ENCODE data around the gene ASPSCR1. TPM values are rescaled to one million over a fixed set of nuclear protein-coding genes. Genes with fewer than 3 reads are reported as not detected.

ASPSCR1 gene
- total RNA-seq, 4 donors from 2014 or later: 24.0 to 44.7 (median 32.0) TPM

DNA sequence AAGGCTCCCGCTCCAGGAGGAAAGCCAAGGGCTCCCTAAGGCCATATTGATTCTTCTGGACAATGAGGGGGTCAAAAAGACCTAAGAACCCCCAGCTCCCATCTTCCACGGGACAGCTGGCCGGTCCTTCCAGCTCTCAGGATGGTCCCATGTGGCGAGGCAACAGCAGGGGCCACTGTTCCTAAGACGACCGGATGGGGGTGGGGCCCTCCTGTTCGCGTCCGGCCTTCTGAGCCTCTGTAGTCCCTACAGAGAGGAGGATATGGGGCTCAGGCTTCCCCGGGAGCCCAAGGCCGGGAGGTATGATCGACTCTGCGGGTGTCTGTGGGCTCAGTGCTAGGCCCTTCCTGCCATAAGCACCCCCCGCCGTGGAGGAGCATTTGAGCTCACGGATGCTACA lies 66.1 kb downstream of the ASPSCR1 start:
- Histone ChIP-seq H3K27me3 (no peaks in the 10 kb centered on the region), H3K36me3 (peaks cover 0 to 18% of the 10 kb centered on the region in 2 donors), H3K4me1 (no peaks in the 10 kb centered on the region), H3K27ac (no peak overlapping the region), H3K4me3 (no peak overlapping the region), H3K9me3 (no peaks in the 10 kb centered on the region)
- in situ Hi-C loops (cut with MboI; ENCODE audit: low sequenced_read_pairs in 4 of 4): loop anchor here in 1 of 4 donors (25.0 kb wide), 1 partner anchor 94 kb away; no protein-coding TSS in a partner anchor
- TF ChIP-seq CTCF (IDR thresholded peaks at IDR 0.05 in 4 of 5, conservative IDR thresholded peaks at IDR 0.05 in 1 of 5): no peak
- no peak for TF ChIP-seq POLR2A (IDR thresholded peaks at IDR 0.05)
- intact Hi-C loops (cut with DNase I; ENCODE audit: low total_unique reads): no loop called here
- no peak for DNase-seq
- ATAC-seq: no peak

DNA sequence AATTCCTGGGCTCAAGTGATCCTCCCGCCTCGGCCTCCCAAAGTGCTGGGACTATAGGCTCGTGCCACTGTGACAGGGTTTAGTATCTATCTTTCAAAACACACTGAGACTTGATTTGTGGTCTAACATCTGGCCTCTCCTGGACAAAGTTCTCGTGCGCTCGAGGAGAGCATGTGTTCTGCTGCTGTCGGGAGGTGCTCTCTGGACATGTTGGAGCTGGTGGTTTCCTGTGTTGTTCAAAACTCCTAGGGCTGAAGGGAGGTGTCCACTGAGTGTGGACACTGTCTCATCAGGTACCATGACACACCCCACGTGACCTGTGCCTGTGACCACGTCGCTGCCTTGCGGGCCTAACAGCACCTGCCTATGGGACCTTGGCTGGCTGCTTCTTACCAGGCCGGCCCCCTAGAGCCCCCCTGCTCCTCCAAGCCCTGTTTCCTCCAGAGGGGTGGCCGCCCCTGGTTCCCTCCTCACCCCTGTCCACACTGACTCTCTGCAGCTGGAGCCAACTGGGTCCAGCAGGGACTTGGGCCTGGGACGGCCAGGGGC lies 68.6 kb downstream of the ASPSCR1 start:
- H3K4me3 ChIP-seq: no peak overlapping the region
- intact Hi-C loops (cut with DNase I; ENCODE audit: low total_unique reads): no loop called here
- ATAC-seq (no peak), DNase-seq (no peak)
- no peak overlapping the region for H3K27ac ChIP-seq
- TF ChIP-seq CTCF (IDR thresholded peaks at IDR 0.05 in 4 of 5, conservative IDR thresholded peaks at IDR 0.05 in 1 of 5) (no peak), POLR2A (IDR thresholded peaks at IDR 0.05) (no peak)
- H3K9me3 ChIP-seq: no peaks in the 10 kb centered on the region
- H3K4me1 ChIP-seq: peaks cover 11 to 12% of the 10 kb centered on the region in 2 donors
- peaks cover 0 to 35% of the 10 kb centered on the region in 2 donors for H3K36me3 ChIP-seq
- in situ Hi-C loops (cut with MboI; ENCODE audit: low sequenced_read_pairs in 4 of 4): loop anchor here in 1 of 4 donors (25.0 kb wide), 1 partner anchor 91 kb away; no protein-coding TSS in a partner anchor
- H3K27me3 ChIP-seq: no peaks in the 10 kb centered on the region

DNA sequence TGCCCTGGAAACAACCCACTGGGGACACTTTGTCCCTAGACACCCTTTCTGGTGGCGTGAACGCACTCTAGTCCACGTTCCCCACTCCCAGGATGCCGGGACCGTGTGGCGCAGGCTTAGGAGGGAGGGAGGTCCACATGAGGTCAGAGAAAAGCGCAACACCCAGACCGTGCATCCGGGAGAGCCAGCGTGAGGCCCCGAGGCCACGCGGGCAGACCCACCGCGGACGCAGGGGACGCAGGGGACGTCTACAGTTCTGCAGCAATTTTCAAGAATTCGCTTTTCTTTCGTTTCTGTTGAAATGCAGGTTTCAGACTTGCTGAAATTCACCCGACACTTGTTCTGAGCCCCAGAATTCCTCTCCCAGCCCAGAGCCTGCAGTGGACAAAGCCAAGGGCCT lies 69.5 kb downstream of the ASPSCR1 start:
- Histone ChIP-seq H3K9me3 (no peaks in the 10 kb centered on the region), H3K4me1 (peaks cover 11 to 12% of the 10 kb centered on the region in 2 donors), H3K27me3 (no peaks in the 10 kb centered on the region), H3K27ac (no peak overlapping the region), H3K36me3 (peaks cover 0 to 35% of the 10 kb centered on the region in 2 donors), H3K4me3 (no peak overlapping the region)
- TF ChIP-seq CTCF (IDR thresholded peaks at IDR 0.05 in 4 of 5, conservative IDR thresholded peaks at IDR 0.05 in 1 of 5): no peak
- no peak for TF ChIP-seq POLR2A (IDR thresholded peaks at IDR 0.05)
- intact Hi-C loops (cut with DNase I; ENCODE audit: low total_unique reads): no loop called here
- DNase-seq: no peak
- no peak for ATAC-seq
- in situ Hi-C loops (cut with MboI; ENCODE audit: low sequenced_read_pairs in 4 of 4): loop anchor here in 1 of 4 donors (25.0 kb wide), 1 partner anchor 90 kb away; no protein-coding TSS in a partner anchor

DNA sequence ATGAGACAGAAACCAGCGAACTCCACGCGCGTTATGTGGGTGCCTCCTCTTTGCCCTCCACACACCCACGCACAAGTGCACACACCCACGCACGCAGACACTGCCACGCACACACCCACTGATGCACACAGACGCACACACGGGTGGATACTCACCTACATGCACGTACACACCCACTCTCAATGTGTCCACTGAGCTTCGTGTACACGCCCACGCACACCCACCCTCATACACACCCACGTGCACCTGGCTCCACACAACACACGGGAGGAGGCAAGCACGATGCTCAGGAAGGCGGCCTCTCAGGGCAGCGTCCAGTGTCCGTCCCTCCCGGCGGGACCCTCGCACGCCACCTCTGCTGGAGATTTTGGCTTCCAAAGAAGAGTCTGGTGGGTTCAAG lies 70.0 kb downstream of the ASPSCR1 start:
- in situ Hi-C loops (cut with MboI; ENCODE audit: low sequenced_read_pairs in 4 of 4): loop anchor here in 1 of 4 donors (25.0 kb wide), 1 partner anchor 90 kb away; no protein-coding TSS in a partner anchor
- intact Hi-C loops (cut with DNase I; ENCODE audit: low total_unique reads): no loop called here
- DNase-seq: no peak

More for the DNA sequence above, 70.0 kb downstream of the ASPSCR1 start:
- Histone ChIP-seq H3K9me3 (no peaks in the 10 kb centered on the region), H3K4me3 (no peak overlapping the region), H3K4me1 (peaks cover 11 to 15% of the 10 kb centered on the region in 2 donors), H3K27me3 (no peaks in the 10 kb centered on the region), H3K36me3 (peaks cover 0 to 35% of the 10 kb centered on the region in 2 donors), H3K27ac (no peak overlapping the region)
- TF ChIP-seq POLR2A (IDR thresholded peaks at IDR 0.05) (no peak), CTCF (IDR thresholded peaks at IDR 0.05 in 4 of 5, conservative IDR thresholded peaks at IDR 0.05 in 1 of 5) (no peak)
- ATAC-seq: no peak
